GM12801 (cell line): ENCODE results near the gene DYNLRB1.

Experiments
- TF ChIP-seq, protein P1 (sequence below): IDR thresholded peaks from one replicate; pipeline ENCODE4 v1.5.1; 2011; ENCODE audit warnings: control low read depth; ENCODE audit not compliant: insufficient read length; ENCODE audit errors: extremely low read depth

DYNLRB1 gene

DNA sequence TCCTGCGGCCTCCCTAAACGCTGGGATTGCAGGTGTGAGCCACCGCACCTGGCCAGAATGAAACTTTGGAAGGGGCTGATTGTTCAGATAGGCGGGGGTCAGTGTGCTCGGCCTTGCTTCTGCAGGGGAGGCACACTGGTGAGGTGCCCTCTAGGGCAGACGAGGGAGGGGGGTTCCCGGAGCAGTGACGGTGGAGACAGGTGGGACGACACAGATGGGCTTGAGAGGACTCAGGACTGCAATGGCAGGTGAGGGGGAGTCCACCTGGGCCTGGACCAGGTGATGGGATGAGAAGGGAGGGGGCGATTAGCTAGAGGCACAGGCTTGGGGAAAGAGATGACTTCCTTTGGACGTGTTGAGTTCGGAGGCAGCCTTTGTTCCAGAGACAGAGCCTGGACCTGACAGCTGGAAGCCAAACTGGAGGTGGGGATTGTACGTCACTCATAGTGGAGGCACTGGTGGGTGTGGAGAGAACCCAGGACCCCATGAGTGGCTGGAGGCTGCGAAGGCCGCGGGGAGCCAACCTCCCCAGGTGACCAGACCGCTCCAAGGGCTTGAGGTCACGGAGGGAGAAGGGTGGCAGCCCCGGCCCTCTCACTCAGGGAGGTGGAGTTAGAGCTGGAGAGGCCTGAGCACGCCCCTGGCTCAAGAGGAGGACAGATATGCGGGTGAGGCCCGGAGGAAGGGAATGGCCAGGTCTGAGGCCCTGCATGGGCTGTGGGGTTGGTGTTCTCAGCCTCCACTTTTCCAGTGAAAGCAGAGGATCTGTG, 31.8 kb downstream of the DYNLRB1 start:
- TF ChIP-seq, protein P1, sequence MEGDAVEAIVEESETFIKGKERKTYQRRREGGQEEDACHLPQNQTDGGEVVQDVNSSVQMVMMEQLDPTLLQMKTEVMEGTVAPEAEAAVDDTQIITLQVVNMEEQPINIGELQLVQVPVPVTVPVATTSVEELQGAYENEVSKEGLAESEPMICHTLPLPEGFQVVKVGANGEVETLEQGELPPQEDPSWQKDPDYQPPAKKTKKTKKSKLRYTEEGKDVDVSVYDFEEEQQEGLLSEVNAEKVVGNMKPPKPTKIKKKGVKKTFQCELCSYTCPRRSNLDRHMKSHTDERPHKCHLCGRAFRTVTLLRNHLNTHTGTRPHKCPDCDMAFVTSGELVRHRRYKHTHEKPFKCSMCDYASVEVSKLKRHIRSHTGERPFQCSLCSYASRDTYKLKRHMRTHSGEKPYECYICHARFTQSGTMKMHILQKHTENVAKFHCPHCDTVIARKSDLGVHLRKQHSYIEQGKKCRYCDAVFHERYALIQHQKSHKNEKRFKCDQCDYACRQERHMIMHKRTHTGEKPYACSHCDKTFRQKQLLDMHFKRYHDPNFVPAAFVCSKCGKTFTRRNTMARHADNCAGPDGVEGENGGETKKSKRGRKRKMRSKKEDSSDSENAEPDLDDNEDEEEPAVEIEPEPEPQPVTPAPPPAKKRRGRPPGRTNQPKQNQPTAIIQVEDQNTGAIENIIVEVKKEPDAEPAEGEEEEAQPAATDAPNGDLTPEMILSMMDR = no peak

DNA sequence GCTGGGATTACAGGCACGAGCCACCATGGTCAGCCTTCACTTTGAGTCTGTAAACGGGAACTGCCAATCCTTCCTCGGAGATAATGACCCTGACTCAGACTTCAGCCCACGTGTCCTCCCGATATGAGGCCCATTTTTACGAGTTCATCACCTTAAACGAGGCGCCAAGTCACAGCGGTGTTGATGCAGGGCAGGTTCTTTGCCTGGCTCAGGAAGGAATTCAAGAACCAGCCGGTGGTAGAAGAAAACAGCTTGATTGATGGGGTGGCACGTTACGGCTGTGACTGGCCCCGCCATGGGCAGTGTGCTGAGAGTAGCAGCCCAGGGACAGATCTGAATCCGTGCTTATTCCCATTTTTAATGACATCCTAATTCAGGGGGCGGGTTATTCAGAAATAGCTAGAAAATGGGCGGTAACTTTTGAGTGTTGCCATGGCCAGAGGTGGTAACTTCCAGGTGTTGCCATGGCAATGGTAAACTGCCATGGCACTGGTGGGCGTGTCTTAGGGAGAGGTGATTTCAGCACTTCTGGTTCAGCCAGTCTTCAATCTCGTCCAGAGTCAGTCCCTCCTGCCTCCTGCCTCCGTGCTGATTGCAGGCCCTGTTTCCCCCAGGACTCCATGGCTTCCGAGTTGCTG, 33.2 kb downstream of the DYNLRB1 start:
- TF ChIP-seq, protein P1 = no peak

DNA sequence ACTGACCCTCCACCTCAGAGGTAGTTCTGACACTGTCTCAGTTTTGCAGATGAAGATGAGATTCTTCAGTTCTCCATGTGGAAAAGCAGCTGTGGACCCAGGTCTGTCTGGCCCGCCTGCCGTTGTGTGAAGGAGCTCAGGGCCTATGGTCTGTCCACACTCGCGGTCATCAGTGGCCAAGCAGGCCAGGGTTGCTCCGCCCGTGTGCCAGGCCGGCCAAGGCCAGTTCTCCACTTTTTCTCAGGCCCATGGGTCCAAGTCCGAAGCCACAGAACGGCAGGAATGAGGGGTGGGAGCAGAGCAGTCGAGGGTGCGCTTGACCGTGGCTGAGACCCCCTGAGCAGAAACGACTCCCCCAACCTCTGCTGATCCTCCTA, 33.7 kb downstream of the DYNLRB1 start:
- TF ChIP-seq, protein P1 = no peak

DNA sequence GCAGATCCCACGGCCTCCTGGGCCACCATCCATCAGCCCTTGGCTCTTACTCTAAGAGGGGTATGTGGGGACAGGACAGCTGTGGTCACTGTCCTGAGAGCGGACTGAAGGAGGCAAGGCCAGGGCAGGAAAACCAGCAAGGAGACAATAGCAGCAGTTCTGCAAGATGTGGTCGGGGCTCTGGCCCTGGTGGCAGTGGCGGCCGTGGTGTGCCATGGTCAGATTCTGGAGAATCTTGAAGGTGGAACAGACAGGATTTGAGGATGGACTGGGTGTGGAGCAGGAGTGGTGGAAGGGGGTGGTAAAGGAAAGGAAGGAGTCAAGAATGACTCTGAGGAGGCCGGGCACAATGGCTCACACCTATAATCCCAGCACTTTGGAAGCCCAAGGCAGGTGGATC, 36.3 kb downstream of the DYNLRB1 start:
- TF ChIP-seq, protein P1 = no peak

DNA sequence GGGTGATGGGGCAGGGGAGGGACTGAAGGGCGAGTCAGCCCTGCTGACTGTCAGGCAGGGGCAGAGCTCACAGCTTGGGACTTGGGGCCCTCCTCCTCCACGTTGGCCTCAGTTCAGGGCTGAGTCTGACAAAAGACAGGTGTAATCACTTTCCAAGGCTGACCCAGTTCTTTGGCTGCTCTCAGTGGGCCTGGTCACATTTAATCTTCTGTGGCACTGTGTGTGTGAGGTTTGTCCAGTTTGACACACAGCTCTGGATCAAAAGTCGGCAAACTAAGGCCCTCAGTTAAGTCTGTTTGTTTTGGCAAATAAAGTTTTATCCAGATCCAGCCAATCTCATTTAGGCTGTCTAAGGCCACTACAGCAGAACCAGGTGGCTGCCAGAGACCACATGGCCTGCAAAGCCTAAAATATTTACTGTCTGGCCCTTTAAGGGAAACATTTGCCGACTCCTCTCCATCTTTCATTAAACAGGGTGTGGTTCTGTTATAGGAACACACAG, 37.2 kb downstream of the DYNLRB1 start:
- TF ChIP-seq, protein P1 = no peak

DNA sequence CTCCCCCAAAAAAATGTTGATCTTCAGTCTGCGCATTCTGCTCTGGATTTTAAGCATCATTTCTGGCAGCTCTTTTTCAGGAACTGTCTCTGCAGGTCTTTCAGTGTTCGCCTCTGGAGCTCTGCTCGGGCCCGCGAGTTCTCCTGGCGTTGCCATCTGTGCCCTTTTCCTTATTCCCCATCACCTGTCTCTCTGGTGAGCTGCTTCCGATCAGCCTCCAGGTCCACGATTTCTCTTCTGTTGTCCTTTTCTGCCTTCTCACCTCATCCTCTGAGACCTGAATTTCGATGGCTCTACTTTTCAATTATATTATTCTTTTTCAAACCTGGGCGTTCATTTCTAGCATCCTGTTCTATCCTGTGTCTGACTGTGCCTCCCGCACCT, 41.7 kb downstream of the DYNLRB1 start:
- TF ChIP-seq, protein P1 = no peak

DNA sequence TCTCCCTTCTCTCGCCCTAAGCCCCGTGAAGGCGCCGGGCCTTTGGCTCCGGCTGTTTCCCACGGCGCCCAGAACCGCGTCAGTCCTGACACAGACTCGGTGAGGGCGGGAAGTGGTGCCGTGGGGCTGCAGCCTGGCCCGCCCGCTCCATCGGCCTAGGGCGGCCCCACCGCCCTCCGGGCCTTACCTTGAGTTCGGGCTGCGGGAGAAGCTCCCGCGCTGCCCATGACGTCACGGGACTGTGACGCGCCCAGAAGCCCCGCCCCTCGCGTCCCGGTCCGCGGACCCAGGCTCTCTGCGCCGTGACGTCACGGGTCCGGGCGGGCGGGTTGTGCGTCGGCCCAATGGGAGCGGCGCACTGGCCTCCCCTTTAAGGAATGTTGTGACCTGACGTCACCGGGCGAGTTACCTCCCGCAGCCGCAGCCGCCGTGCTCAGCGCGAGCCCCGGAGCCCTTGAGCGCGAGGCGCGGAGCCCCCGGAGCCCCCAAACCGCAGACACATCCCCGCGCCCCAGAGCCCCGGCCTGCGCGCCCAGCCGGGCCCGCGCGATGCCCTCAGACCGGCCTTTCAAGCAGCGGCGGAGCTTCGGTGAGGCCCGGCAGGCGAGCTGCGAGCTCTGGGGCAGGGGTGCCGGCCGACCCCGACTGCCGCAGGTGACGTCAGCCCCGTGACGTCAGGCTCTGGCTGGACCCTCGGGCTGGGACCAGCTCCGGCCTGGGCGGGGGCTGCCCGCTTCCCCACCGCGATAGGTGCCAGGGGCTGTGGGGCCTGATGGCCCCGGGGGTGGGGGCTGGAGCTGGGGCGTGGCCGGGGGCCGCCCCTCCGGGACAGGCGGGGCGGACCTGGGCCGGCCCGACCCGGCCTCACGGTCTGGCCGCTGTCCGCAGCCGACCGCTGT, 42.3 kb downstream of the DYNLRB1 start, which contains the start of gene MAP1LC3A:
MAP1LC3A (plus strand) TSS at position 399 of the 899 bp plus-strand sequence; CDS start at position 550, 151 bp downstream.
- TF ChIP-seq, protein P1 = no peak
